GM12874 (cell line): ENCODE measurements around the gene LRIT3.

Experiments used
- TF ChIP-seq, protein P1 (sequence below): IDR thresholded peaks from 2 replicates; pipeline ENCODE4 v1.5.1; 2011; ENCODE audit warnings: low read depth, mild to moderate bottlenecking, control low read depth, low read length, moderate library complexity; ENCODE audit not compliant: insufficient read depth

The LRIT3 gene

DNA sequence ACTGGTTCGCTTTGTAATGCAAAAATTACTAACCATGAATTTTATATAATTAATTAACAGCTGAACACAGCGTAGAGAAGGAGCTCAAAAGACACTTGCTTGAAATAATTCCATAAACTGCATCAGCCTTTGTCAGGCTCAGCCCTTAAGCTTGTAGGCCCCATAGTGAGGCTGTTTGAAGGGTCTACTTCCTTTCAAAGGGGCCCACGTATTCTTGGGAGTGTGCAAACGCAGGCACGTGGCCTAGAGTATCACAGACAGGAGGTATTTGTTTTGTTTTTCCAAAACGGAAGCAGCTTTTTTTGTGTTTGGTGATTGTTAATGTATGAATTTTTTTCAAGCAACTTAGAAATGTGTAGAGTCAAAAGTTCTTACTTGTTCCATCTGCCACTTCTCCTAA is 39.2 kb downstream of the LRIT3 start:
- TF ChIP-seq, protein P1, sequence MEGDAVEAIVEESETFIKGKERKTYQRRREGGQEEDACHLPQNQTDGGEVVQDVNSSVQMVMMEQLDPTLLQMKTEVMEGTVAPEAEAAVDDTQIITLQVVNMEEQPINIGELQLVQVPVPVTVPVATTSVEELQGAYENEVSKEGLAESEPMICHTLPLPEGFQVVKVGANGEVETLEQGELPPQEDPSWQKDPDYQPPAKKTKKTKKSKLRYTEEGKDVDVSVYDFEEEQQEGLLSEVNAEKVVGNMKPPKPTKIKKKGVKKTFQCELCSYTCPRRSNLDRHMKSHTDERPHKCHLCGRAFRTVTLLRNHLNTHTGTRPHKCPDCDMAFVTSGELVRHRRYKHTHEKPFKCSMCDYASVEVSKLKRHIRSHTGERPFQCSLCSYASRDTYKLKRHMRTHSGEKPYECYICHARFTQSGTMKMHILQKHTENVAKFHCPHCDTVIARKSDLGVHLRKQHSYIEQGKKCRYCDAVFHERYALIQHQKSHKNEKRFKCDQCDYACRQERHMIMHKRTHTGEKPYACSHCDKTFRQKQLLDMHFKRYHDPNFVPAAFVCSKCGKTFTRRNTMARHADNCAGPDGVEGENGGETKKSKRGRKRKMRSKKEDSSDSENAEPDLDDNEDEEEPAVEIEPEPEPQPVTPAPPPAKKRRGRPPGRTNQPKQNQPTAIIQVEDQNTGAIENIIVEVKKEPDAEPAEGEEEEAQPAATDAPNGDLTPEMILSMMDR = no peak

DNA sequence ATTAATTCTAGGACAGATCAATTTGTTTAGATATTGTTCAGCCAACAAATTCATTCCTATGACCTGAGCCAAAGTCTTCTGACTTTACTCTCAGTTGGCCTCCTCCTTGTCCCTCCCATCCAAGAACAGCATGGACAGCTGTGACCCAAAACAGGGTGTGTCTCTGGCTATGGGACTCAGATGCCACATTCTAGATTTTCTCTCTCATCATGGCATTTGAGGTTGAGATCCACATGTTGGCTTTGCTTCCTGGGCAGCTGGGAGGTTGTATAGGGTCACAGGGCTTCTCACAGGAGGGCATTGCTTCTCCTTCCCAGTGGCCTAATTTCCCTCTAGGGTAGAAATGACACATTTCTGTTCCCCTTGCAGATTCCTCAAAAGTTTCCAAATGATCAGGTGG is 42.2 kb downstream of the LRIT3 start:
- TF ChIP-seq, protein P1 = no peak

DNA sequence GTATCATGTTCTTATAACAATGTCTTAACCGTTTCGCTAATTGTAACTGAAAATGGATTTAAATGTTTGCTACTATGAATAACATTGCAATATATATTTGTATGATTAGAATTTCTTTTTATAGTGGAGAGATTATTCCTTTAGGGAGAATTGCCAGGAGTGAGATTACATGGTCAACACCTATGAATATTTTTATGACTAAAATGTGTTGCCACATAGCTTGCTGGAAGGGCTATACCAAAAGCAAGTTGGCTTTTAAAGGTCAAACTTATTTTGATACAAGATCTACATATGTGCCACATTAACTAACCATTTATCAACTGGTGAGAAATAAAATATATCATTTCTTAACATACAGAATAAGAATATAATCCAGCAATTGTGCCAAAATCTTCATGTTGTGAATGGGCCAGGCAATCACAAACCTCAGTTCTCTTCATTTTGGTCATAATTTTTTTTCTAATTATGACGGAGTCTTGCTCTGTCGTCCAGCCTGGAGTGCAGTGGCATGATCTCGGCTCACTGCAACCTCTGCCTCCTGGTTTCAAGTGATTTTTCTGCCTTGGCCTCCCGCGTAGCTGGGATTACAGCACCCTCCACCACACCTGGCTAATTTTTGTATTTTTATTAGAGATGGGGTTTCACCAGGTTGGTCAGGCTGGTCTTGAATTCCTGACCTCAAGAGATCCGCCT is 54.8 kb downstream of the LRIT3 start:
- TF ChIP-seq, protein P1 = no peak

DNA sequence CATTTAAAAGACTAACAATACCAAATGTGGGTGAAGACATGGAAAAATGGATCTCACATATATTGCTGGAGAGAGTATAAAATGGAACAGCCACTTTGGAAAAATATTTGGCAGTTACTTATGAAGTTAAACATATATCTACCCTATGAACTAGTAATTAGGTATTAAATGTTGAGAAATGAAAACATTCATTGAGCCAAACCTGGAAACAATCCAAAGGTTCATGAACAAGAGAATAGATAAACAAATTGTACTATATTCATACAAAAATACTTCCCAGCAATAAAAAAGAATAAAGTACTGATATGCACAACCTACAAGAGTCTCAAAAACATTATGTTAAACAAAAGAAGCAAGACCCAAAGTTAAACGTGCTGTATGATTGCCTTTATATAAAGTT is 60.8 kb downstream of the LRIT3 start:
- TF ChIP-seq, protein P1 = no peak

DNA sequence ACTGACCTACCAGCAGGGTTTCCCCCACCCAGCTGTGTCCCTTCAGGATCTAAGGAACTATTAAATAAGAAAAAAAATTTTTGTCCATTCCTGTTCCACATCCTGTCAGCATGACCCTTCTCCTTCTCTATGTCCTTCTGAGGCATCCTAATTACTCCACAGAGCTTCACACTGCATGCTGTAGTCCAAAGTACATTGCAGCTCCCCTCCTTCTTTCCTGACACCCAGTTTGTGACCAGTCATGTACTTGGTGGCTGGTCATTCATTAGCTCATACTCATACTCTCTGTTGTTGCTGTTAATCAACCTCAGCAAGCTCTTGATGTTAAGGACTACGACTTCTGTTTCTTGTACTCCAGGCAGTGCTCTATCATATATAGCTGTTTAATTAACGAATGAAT is 62.3 kb downstream of the LRIT3 start:
- TF ChIP-seq, protein P1 = no peak

DNA sequence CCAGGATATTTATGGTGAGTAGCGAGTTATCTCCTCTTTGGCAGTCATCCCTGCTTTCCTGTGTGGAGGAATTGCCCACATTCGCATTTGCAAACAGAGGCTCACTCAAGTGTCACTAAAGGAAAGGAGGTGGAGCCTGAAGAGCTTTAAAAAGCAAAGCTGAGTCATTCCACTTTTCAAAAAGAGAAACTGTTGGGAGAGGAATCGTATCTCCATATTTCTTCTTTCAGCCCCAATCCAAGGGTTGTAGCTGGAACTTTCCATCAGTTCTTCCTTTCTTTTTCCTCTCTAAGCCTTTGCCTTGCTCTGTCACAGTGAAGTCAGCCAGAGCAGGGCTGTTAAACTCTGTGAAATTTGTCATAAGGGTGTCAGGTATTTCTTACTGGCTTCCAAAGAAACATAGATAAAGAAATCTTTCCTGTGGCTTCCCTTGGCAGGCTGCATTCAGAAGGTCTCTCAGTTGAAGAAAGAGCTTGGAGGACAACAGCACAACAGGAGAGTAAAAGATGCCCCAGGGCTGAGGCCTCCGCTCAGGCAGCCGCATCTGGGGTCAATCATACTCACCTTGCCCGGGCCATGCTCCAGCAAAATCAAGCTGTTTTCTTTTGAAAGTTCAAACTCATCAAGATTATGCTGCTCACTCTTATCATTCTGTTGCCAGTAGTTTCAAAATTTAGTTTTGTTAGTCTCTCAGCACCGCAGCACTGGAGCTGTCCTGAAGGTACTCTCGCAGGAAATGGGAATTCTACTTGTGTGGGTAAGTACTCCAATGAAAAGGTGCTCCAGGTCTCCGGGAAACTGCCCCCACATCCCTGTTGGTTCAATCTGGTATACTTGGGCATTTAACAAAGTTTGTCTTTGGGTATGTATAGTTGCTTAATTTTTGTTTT is 65.0 kb downstream of the LRIT3 start, which contains the start of gene EGF:
Gene EGF, plus strand, starts transcription at position 178 of the 890 bp plus-strand sequence. Its CDS starts 453 bp downstream, at position 631.
- TF ChIP-seq, protein P1 = no peak

DNA sequence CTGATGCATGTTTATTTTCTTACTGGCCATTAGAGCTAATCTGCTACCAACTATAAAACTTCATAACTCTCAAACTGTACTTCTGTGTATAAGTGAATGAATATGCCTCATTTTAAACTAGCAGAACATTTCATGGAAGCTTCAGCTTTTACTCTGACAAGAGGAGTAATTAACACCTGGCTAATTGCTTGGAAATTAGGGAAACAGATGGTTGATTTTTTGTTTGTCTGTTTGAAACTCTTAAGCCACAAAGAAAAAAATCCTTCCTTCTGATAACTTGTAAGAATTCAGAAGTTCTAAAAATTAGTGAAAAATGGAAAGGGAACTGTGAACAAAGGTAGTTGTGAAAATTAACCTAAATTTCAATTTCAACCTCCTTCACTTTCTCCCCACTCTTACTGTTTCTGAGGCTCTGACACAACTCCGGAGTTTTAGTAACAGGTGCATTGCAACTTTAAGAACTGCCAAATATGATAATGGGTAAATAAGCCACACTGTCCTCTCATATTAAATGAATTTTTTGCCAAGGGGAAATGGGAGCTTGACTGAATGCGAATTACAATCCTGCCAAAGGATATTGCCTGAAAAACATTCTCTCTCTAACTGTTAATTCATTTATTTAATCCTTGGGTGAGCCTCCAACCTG is 65.8 kb downstream of the LRIT3 start:
- TF ChIP-seq, protein P1 = no peak
